Thoracic aorta (tissue), 2 donors: ENCODE measurements around the gene GABRG1. TPM values are rescaled to one million over a fixed set of nuclear protein-coding genes. Genes with fewer than 3 reads are reported as not detected.

Source experiments
- ATAC-seq: fragments of 150-250 bp; one replicate; pipeline ENCODE4 v1.8.0; 2017; ENCODE audit warnings: low read depth; ENCODE audit not compliant: insufficient number of reproducible peaks, low FRiP score
- DNase-seq: peaks from one replicate; pipeline ENCODE4 v3.0.0-alpha.2; 2020; ENCODE audit warnings: low spot score
- H3K27ac ChIP-seq, 2 donors: fragments of 200-600 bp; sonication (generic); 1 replicate in 1 of 2; 2 replicates in 1 of 2; pipeline ENCODE4 v1.5.1; 2016; ENCODE audit warnings: mild to moderate bottlenecking in 2 of 2, moderate library complexity in 2 of 2
- H3K27me3 ChIP-seq: fragments of 200-600 bp; sonication (generic); replicated peaks from 2 replicates; pipeline ENCODE4 v1.6.0; 2016; ENCODE audit warnings: mild to moderate bottlenecking; ENCODE audit not compliant: insufficient read depth
- H3K36me3 ChIP-seq: fragments of 200-600 bp; sonication (generic); one replicate; pipeline ENCODE4 v1.5.1; 2016
- H3K4me1 ChIP-seq, 2 donors: fragments of 200-600 bp; sonication (generic); 1 replicate in 1 of 2; 2 replicates in 1 of 2; pipeline versions ENCODE4 v1.5.1 to v1.6.0; 2016; ENCODE audit warnings: low read depth in 2 of 2, mild to moderate bottlenecking in 1 of 2; ENCODE audit not compliant: control insufficient read depth in 1 of 2
- H3K4me3 ChIP-seq: fragments of 200-600 bp; sonication (generic); 2 replicates; pipeline ENCODE4 v1.5.1; 2016; ENCODE audit warnings: mild to moderate bottlenecking
- H3K9me3 ChIP-seq: fragments of 200-600 bp; sonication (generic); 2 replicates; pipeline ENCODE4 v1.5.1; 2016
- total RNA-seq, 2 donors: library from RNA; depleted of rRNA; stranded (reverse); fragments of >200 nt; gene quantifications; one replicate each; pipeline versions ENCODE4 v1.1.0 to v1.2.3, GENCODE V29; 2016
- TF ChIP-seq, protein P1 (sequence below): fragments of 200-600 bp; sonication (generic); IDR thresholded peaks from one replicate; pipeline ENCODE4 v1.5.1; 2019; ENCODE audit warnings: antibody characterized with exemption

GABRG1 gene
- total RNA-seq, 2 donors from 2014 or later, result not detected

DNA sequence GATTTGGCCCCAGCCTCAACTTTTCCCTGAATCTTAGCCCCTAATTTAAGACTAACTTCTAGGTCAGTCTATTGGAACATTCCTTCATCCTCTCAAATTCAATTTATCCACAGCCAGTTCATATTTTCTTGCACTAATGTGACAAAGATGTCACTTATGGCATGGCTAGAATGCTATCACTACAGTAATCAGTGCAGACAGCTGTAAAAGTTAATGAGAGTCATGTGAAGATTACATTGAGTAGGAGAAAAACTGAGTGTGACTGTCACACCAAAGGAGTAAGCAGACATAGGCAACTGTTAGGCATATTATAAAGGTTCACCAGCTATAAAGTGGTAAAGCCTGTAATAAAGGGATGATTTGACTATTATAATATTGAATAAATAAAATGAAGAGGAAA is 42.6 kb downstream of the GABRG1 start:
- TF ChIP-seq, protein P1, sequence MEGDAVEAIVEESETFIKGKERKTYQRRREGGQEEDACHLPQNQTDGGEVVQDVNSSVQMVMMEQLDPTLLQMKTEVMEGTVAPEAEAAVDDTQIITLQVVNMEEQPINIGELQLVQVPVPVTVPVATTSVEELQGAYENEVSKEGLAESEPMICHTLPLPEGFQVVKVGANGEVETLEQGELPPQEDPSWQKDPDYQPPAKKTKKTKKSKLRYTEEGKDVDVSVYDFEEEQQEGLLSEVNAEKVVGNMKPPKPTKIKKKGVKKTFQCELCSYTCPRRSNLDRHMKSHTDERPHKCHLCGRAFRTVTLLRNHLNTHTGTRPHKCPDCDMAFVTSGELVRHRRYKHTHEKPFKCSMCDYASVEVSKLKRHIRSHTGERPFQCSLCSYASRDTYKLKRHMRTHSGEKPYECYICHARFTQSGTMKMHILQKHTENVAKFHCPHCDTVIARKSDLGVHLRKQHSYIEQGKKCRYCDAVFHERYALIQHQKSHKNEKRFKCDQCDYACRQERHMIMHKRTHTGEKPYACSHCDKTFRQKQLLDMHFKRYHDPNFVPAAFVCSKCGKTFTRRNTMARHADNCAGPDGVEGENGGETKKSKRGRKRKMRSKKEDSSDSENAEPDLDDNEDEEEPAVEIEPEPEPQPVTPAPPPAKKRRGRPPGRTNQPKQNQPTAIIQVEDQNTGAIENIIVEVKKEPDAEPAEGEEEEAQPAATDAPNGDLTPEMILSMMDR, result no peak
- no peaks in the 10 kb centered on the region for H3K9me3 ChIP-seq
- H3K36me3 ChIP-seq, result no peaks in the 10 kb centered on the region
- DNase-seq (no peak), ATAC-seq (no peak)
- H3K27me3 ChIP-seq, result no peaks in the 10 kb centered on the region
- H3K4me3 ChIP-seq, result no peak overlapping the region
- no peaks in the 10 kb centered on the region for H3K4me1 ChIP-seq
- H3K27ac ChIP-seq, result no peak overlapping the region

DNA sequence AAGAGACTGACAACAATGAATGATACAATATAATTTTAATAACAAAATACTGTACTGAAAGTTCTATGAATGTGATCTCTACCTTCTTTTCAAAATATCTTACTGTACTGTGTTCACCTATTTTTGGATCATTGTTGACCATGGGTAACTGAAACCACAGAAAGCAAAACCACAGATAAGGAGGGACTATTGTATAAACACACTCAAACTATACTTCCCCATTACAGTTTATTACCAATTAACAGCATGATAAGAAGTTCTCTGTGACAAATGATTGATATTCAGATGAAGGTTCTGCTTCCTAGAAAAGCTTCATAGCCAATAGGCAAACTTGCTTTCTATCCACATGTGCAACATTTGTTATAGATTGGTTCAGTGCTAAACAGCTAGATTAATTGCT is 50.1 kb downstream of the GABRG1 start:
- Histone ChIP-seq H3K4me3 (no peak overlapping the region), H3K27me3 (no peaks in the 10 kb centered on the region), H3K36me3 (no peaks in the 10 kb centered on the region), H3K9me3 (no peaks in the 10 kb centered on the region), H3K4me1 (no peaks in the 10 kb centered on the region), H3K27ac (no peak overlapping the region)
- TF ChIP-seq, protein P1, result no peak
- DNase-seq (no peak), ATAC-seq (no peak)

DNA sequence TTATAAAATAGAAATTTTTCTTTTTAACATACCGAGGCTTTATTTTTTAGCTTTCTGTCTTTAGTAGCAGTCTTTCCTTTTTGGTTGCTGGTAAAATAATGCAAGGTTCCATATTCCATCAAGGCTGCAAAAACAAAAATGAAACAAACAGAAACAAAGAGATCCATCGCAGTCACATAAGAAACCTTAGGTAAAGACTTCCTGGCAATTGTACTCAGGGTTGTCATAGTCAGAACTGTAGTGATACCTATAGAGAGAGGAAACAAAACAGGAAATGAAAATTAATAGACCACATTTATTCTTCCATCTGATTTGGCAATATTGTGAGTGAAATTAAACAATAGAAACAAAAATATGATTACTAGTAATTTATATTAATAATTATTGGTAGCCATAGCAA is 72.5 kb downstream of the GABRG1 start:
- H3K36me3 ChIP-seq, result no peaks in the 10 kb centered on the region
- H3K27me3 ChIP-seq, result no peaks in the 10 kb centered on the region
- DNase-seq (no peak), ATAC-seq (no peak)
- H3K4me1 ChIP-seq, result no peaks in the 10 kb centered on the region
- H3K9me3 ChIP-seq, result no peaks in the 10 kb centered on the region
- TF ChIP-seq, protein P1, result no peak
- H3K27ac ChIP-seq, result no peak overlapping the region
- H3K4me3 ChIP-seq, result no peak overlapping the region

DNA sequence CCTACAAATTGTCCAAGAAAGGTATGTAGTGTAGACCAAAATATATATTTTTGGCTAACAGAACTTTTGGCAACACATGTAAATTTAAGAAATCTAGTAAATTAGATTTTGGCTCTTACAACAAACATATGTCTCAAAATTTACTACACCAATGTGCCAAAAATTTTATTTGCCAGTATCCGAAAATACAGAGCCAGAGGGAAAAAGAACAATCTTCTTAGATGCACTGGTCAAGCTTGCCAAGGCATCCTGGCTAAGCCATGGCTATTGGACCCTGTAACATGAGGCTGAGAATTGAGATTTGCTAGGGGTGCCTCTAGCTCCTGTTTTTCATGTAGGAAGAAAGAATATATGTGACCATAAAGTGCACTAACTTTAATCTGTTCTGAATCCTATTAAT is 91.8 kb downstream of the GABRG1 start:
- Histone ChIP-seq H3K27ac (no peak overlapping the region), H3K27me3 (no peaks in the 10 kb centered on the region), H3K4me3 (no peak overlapping the region), H3K9me3 (no peaks in the 10 kb centered on the region), H3K4me1 (no peaks in the 10 kb centered on the region), H3K36me3 (no peaks in the 10 kb centered on the region)
- TF ChIP-seq, protein P1, result no peak
- DNase-seq (no peak), ATAC-seq (no peak)

DNA sequence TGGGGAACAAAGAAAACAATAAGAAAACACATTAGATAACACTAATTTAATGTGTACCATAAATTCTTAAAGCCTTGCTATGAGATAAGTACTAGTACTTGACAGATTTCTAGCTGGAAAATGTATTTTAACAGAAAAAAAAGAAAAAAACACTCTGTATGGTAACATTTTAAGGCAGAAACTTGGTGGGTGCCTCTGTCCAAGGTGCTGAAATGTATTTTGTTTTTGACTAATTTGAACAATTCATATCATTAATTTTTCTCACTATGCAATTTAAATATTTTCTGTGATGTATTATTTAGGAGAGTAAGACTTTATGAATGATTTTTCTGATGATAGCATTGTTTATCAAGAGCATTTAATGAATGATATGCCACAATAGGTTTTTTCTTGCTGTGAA is 107.5 kb downstream of the GABRG1 start:
- ATAC-seq (no peak), DNase-seq (no peak)
- no peaks in the 10 kb centered on the region for H3K4me1 ChIP-seq
- H3K4me3 ChIP-seq, result no peak overlapping the region
- H3K9me3 ChIP-seq, result no peaks in the 10 kb centered on the region
- no peak overlapping the region for H3K27ac ChIP-seq
- TF ChIP-seq, protein P1, result no peak
- no peaks in the 10 kb centered on the region for H3K36me3 ChIP-seq
- no peaks in the 10 kb centered on the region for H3K27me3 ChIP-seq
